SK-N-SH (cell line): Measurements from ENCODE around the gene CDH4.

Experiments used
- JUND ChIP-seq: IDR thresholded peaks from 2 replicates; pipeline ENCODE4 v1.4.0; 2012
- MXI1 ChIP-seq: IDR thresholded peaks from 2 replicates; pipeline ENCODE4 v1.6.1; 2012; ENCODE audit warnings: mild to moderate bottlenecking, low read depth, low read length, improper control_type of control experiment
- PBX3 ChIP-seq: IDR thresholded peaks from 2 replicates; pipeline ENCODE4; 2012
- POLR2AphosphoS5 ChIP-seq: IDR thresholded peaks from 2 replicates; pipeline ENCODE4 v1.6.1; 2012; ENCODE audit warnings: low read depth, low read length
- RAD21 ChIP-seq: IDR thresholded peaks from 2 replicates; pipeline ENCODE4 v1.6.1; 2012; ENCODE audit warnings: mild to moderate bottlenecking, low read length
- TAF1 ChIP-seq: IDR thresholded peaks from 2 replicates; pipeline ENCODE4 v1.6.1; 2012; ENCODE audit warnings: low read depth, mild to moderate bottlenecking, low read length, moderate library complexity, borderline replicate concordance
- TF ChIP-seq, protein P1 (sequence below): IDR thresholded peaks from 2 replicates; pipeline ENCODE4 v1.6.1; 2012; ENCODE audit warnings: mild to moderate bottlenecking, low read depth, low read length, moderate library complexity
- TF ChIP-seq, protein P2 (sequence below): fragments of 200-600 bp; sonication (generic); IDR thresholded peaks from 2 replicates; pipeline ENCODE4 v1.6.1; 2017; ENCODE audit warnings: antibody characterized with exemption, mild to moderate bottlenecking, moderate library complexity

DNA sequence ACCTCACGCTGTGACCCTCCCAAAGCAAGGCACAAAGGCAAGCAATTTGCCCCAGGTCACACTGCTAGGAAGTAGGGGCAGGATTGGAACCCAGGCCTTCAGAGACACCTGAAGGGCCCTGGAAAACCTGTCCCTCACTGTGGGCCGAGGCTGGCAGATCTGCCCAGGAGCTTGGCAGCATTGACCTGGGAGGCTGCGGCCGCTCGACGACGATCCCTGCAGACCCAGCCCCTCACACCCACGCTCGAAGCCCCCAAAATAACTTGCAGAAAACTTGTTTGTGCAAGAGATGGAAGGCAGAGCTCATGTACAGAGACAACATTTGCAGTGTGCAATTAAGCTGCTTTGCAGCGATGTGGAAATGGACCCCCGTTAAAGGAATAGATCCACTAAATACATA lies 562.2 kb downstream of the CDH4 start:
- no peak for TF ChIP-seq RAD21
- no peak for TF ChIP-seq POLR2AphosphoS5
- TF ChIP-seq TAF1 = no peak
- no peak for TF ChIP-seq MXI1
- no peak for TF ChIP-seq JUND
- TF ChIP-seq, protein P1, sequence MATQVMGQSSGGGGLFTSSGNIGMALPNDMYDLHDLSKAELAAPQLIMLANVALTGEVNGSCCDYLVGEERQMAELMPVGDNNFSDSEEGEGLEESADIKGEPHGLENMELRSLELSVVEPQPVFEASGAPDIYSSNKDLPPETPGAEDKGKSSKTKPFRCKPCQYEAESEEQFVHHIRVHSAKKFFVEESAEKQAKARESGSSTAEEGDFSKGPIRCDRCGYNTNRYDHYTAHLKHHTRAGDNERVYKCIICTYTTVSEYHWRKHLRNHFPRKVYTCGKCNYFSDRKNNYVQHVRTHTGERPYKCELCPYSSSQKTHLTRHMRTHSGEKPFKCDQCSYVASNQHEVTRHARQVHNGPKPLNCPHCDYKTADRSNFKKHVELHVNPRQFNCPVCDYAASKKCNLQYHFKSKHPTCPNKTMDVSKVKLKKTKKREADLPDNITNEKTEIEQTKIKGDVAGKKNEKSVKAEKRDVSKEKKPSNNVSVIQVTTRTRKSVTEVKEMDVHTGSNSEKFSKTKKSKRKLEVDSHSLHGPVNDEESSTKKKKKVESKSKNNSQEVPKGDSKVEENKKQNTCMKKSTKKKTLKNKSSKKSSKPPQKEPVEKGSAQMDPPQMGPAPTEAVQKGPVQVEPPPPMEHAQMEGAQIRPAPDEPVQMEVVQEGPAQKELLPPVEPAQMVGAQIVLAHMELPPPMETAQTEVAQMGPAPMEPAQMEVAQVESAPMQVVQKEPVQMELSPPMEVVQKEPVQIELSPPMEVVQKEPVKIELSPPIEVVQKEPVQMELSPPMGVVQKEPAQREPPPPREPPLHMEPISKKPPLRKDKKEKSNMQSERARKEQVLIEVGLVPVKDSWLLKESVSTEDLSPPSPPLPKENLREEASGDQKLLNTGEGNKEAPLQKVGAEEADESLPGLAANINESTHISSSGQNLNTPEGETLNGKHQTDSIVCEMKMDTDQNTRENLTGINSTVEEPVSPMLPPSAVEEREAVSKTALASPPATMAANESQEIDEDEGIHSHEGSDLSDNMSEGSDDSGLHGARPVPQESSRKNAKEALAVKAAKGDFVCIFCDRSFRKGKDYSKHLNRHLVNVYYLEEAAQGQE = no peak
- TF ChIP-seq, protein P2, sequence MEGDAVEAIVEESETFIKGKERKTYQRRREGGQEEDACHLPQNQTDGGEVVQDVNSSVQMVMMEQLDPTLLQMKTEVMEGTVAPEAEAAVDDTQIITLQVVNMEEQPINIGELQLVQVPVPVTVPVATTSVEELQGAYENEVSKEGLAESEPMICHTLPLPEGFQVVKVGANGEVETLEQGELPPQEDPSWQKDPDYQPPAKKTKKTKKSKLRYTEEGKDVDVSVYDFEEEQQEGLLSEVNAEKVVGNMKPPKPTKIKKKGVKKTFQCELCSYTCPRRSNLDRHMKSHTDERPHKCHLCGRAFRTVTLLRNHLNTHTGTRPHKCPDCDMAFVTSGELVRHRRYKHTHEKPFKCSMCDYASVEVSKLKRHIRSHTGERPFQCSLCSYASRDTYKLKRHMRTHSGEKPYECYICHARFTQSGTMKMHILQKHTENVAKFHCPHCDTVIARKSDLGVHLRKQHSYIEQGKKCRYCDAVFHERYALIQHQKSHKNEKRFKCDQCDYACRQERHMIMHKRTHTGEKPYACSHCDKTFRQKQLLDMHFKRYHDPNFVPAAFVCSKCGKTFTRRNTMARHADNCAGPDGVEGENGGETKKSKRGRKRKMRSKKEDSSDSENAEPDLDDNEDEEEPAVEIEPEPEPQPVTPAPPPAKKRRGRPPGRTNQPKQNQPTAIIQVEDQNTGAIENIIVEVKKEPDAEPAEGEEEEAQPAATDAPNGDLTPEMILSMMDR = no peak
- no peak for TF ChIP-seq PBX3
